ENCODE results near the gene MYOZ1. TPM values are rescaled to one million over a fixed set of nuclear protein-coding genes. Genes with fewer than 3 reads are reported as not detected.

Gene MYOZ1
- total and polyA plus RNA-seq, 2 of the 8 experiments (the other 6 are each of a cell fraction or from before 2014, with no cell fraction given): 2.6 to 3.3 TPM

- FAIRE-seq: no peak
- Histone ChIP-seq H2BK20ac (ENCODE audit: low read length) (no peak overlapping the region), H3K79me1 (ENCODE audit: low read depth, low read length) (peaks cover 5% of the 10 kb centered on the region; the same call in 1 of the 2 replicates), H3K27me3 (replicated peaks in 1 of 4; ENCODE audit: control insufficient read depth in 3 of 4, extremely low read depth in 1 of 4, insufficient read depth in 3 of 4, low read length in 3 of 4) (no peaks in the 10 kb centered on the region), H3K9me3 (ENCODE audit: insufficient read depth in 2 of 2, low read depth in 1 of 2, low read length in 1 of 2) (no peaks in the 10 kb centered on the region), H3K18ac (ENCODE audit: extremely low read depth, low read length) (no peak overlapping the region), H2AFZ (ENCODE audit: low read length) (no peak overlapping the region), H4K91ac (replicated peaks; ENCODE audit: insufficient read length, low read length) (no peak overlapping the region), H2BK15ac (ENCODE audit: low read length) (no peak overlapping the region), H3K79me2 (ENCODE audit: control insufficient read depth in 1 of 2, insufficient read depth in 2 of 2, low read length in 2 of 2) (peaks cover 0 to 19% of the 10 kb centered on the region in 2 experiments; a peak in 3 of 4 replicates), H3K4me3 (ENCODE audit: extremely low read depth in 1 of 4, insufficient read depth in 2 of 4, low read depth in 3 of 4, low read length in 4 of 4) (no peak overlapping the region), H4K8ac (ENCODE audit: extremely low read depth, insufficient read depth, low read length) (no peak overlapping the region), H3K4ac (replicated peaks; ENCODE audit: insufficient read length, low read depth, low read length) (no peak overlapping the region), H3K4me2 (ENCODE audit: insufficient read depth in 1 of 2, low read depth in 2 of 2, low read length in 2 of 2) (no peak overlapping the region), H3K23me2 (ENCODE audit: low read depth, low read length) (peaks cover 5% of the 10 kb centered on the region; the same call in 1 of the 2 replicates), H2BK120ac (replicated peaks; ENCODE audit: low read depth, low read length) (no peak overlapping the region), H3K27ac (ENCODE audit: low read depth, low read length) (no peak overlapping the region), H3K36me3 (ENCODE audit: control insufficient read depth in 2 of 4, insufficient read depth in 4 of 4, low read length in 3 of 4) (no peaks in the 10 kb centered on the region), H2BK12ac (ENCODE audit: low read depth, low read length) (no peak overlapping the region), H2AK5ac (ENCODE audit: low read depth, low read length) (no peak overlapping the region), H3K23ac (ENCODE audit: insufficient read length) (no peak overlapping the region), H3K14ac (ENCODE audit: insufficient read length) (no peak overlapping the region), H3K4me1 (replicated peaks in 1 of 4; ENCODE audit: control insufficient read depth in 3 of 4, insufficient read depth in 4 of 4, low read length in 3 of 4) (peaks cover 0 to 2% (median 0%) of the 10 kb centered on the region in 4 experiments; a peak in 3 of 7 replicates), H3K56ac (replicated peaks; ENCODE audit: insufficient read length, low read depth, low read length) (no peak overlapping the region), H4K20me1 (replicated peaks in 1 of 2; ENCODE audit: control insufficient read depth in 1 of 2, insufficient read depth in 2 of 2, low read length in 2 of 2) (no peaks in the 10 kb centered on the region), H3K9ac (replicated peaks in 1 of 4; ENCODE audit: extremely low read depth in 1 of 4, low read depth in 3 of 4, low read length in 3 of 4) (peak overlapping the region in 1 of 4 experiments; percentile 46; a peak in 1 of 7 replicates), H4K5ac (ENCODE audit: insufficient read length, low read depth, low read length) (no peak overlapping the region), H2BK5ac (ENCODE audit: low read depth, low read length) (no peak overlapping the region)
- no peak for TF ChIP-seq BCL11A (IDR thresholded peaks at IDR 0.05; ENCODE audit: low read depth in 2 of 2, low read length in 2 of 2)
- TF ChIP-seq CHD1 (IDR thresholded peaks at IDR 0.05; ENCODE audit: low read depth, low read length): no peak
- TF ChIP-seq SAP30 (IDR thresholded peaks at IDR 0.05; ENCODE audit: insufficient read depth, insufficient replicate concordance, low read length): no peak
- TF ChIP-seq EP300 (IDR thresholded peaks at IDR 0.05; ENCODE audit: borderline replicate concordance in 1 of 2, low read depth in 2 of 2, low read length in 2 of 2): no peak
- TF ChIP-seq POLR2AphosphoS5 (IDR thresholded peaks at IDR 0.05; ENCODE audit: low read depth, low read length): no peak
- no peak for TF ChIP-seq CREB1 (IDR thresholded peaks at IDR 0.05)
- no peak for TF ChIP-seq JUND (IDR thresholded peaks at IDR 0.05; ENCODE audit: low read length)
- no peak for TF ChIP-seq SIN3A (conservative IDR thresholded peaks at IDR 0.05 in 1 of 2, IDR thresholded peaks at IDR 0.05 in 1 of 2; ENCODE audit: low read depth in 1 of 2, low read length in 2 of 2)
- TF ChIP-seq RBBP5 (IDR thresholded peaks at IDR 0.05; ENCODE audit: borderline replicate concordance, low read depth, low read length): no peak
- 84% methylated on average over 7 of the region's 7 CpGs; no CpG with 5 or more reads in 1 of the 2 experiments for WGBS, 2 experiments (ENCODE audit: extremely low coverage in 1 of 2, insufficient coverage in 1 of 2, insufficient read length in 1 of 2, insufficient replicate concordance in 2 of 2, low coverage in 1 of 2, low lambda C conversion rate in 2 of 2, missing lambda C conversion rate in 1 of 2)
- CTCF ChIA-PET (ENCODE audit: partially characterized antibody): interaction anchor here (0.8 to 6.8 kb wide), 5 partner anchors 8 to 99 kb away, joined by 3 to 29 read pairs (median 8); partner anchors contain the start of gene MYOZ1
- POLR2A ChIA-PET (ENCODE audit: partially characterized antibody): interaction anchor here (0.6 to 2.0 kb wide), 5 partner anchors 11 to 115 kb away, joined by 3 to 8 read pairs (median 3); partner anchors contain the start of gene MYOZ1
- no peak for DNase-seq (ENCODE audit: low read depth in 1 of 2, low spot score in 2 of 2)
Observed at GRCh38 chr10:73628405-73628804, 12.9 kb downstream of the MYOZ1 start.
